ENCODE data around the gene TTC3. TPM values are rescaled to one million over a fixed set of nuclear protein-coding genes. Genes with fewer than 3 reads are reported as not detected.

The TTC3 gene
- total and polyA plus RNA-seq, 9 of the 15 experiments (the other 6 are each of a cell fraction or from before 2014, with no cell fraction given) = 17.5 to 92.0 (median 59.5) TPM

DNA sequence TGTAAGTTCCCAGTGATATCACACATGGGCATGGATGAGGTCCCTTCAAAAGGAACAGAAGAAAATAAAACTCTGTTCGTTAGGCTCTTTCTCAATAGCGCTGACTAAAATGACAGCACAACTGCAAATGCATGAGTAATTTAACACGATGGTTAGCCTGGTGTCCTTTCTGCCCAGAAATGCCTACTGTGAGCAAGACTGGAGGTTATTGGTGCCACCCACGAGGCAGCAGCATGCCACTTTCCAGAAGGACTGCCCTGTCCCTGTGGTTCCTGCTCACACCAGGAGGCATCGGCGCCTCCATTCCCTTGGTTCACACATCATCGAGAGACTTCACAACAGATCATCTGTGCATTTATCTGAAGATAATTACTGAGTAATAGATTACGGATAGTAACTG lies 167.9 kb downstream of the TTC3 start:
- FAIRE-seq (no peak), ATAC-seq (no peak), DNase-seq (ENCODE audit: extremely low read depth in 1 of 4, low spot score in 3 of 4) (no peak)
- no peak for TF ChIP-seq RBM34 (IDR thresholded peaks at IDR 0.05; ENCODE audit: borderline replicate concordance, insufficient read depth, low read length)
- TF ChIP-seq, protein P1, sequence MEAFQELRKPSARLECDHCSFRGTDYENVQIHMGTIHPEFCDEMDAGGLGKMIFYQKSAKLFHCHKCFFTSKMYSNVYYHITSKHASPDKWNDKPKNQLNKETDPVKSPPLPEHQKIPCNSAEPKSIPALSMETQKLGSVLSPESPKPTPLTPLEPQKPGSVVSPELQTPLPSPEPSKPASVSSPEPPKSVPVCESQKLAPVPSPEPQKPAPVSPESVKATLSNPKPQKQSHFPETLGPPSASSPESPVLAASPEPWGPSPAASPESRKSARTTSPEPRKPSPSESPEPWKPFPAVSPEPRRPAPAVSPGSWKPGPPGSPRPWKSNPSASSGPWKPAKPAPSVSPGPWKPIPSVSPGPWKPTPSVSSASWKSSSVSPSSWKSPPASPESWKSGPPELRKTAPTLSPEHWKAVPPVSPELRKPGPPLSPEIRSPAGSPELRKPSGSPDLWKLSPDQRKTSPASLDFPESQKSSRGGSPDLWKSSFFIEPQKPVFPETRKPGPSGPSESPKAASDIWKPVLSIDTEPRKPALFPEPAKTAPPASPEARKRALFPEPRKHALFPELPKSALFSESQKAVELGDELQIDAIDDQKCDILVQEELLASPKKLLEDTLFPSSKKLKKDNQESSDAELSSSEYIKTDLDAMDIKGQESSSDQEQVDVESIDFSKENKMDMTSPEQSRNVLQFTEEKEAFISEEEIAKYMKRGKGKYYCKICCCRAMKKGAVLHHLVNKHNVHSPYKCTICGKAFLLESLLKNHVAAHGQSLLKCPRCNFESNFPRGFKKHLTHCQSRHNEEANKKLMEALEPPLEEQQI (IDR thresholded peaks at IDR 0.05) = no peak
- no peak for TF ChIP-seq KLF6 (CRISPR knock-in tag; IDR thresholded peaks at IDR 0.05; ENCODE audit: borderline replicate concordance)
- no peak for TF ChIP-seq SRSF7 (optimal IDR thresholded peaks at IDR 0.05; ENCODE audit: low read depth, low read length)
- TF ChIP-seq JUN (IDR thresholded peaks at IDR 0.05; ENCODE audit: borderline replicate concordance, low read depth, low read length) = no peak
- no peak for TF ChIP-seq JUN (CRISPR knock-in tag; IDR thresholded peaks at IDR 0.05; ENCODE audit: borderline replicate concordance)
- H3K4me1 ChIP-seq (replicated peaks in 1 of 2; ENCODE audit: control insufficient read depth in 2 of 2, insufficient read depth in 2 of 2, low read length in 2 of 2) = peaks cover 9 to 12% of the 10 kb centered on the region in 2 experiments; a peak in 4 of 5 replicates
- 83% methylated on average over 8 of the region's 8 CpGs for WGBS (ENCODE audit: insufficient coverage, low coverage, missing lambda C conversion rate)
- intact Hi-C loops (cut with micrococcal nuclease) (no loop called here), in situ Hi-C loops (cut with MboI) (no loop called here)
- H3K9ac ChIP-seq (ENCODE audit: insufficient read depth in 1 of 2, low read depth in 2 of 2, low read length in 2 of 2) = no peak overlapping the region
- ChIA-PET CTCF (ENCODE audit: low intra/inter-chr PET ratio) (no interaction called here), POLR2A (no interaction called here)
- peaks cover 54% of the 10 kb centered on the region for H3K79me2 ChIP-seq (ENCODE audit: control insufficient read depth, insufficient read depth, low read length)
- 0 out of 2 replicates have a peak, but pooled peaks cover 7% of the 10 kb centered on the region for H4K20me1 ChIP-seq (replicated peaks; ENCODE audit: control insufficient read depth, insufficient read depth, low read length)
- H3K4me3 ChIP-seq = no peak overlapping the region
- peaks cover 3% of the 10 kb centered on the region for H3K9me1 ChIP-seq (ENCODE audit: control insufficient read depth, insufficient read depth, low read length)
- H2AFZ ChIP-seq (ENCODE audit: low read depth, low read length) = no peak overlapping the region
- H3K27ac ChIP-seq (ENCODE audit: extremely low read depth, low read depth, low read length) = no peak overlapping the region
- H3K4me2 ChIP-seq (ENCODE audit: insufficient read depth, low read length) = no peak overlapping the region
- no TSS peak for BruUV-seq (replicated peaks)
- H3K27me3 ChIP-seq (ENCODE audit: control insufficient read depth in 2 of 2, insufficient read depth in 2 of 2, low read length in 2 of 2) = no peaks in the 10 kb centered on the region
- H3K36me3 ChIP-seq (ENCODE audit: control insufficient read depth, insufficient read depth, low read length) = peaks cover 52% of the 10 kb centered on the region
- H3K9me3 ChIP-seq (replicated peaks; ENCODE audit: control insufficient read depth, insufficient read depth, low read depth, low read length) = no peaks in the 10 kb centered on the region
